Coronary artery (tissue), 2 donors: ENCODE data around the gene NCAN.
A peak's percentile ranks its signal among the peaks of the same experiment; 100 is the strongest.

Experiments used
- DNase-seq: peaks from one replicate; pipeline ENCODE4 v3.0.0-alpha.2; 2017; ENCODE audit warnings: low spot score
- H3K27ac ChIP-seq, 2 donors: fragments of 200-600 bp; sonication (generic); one replicate each; pipeline ENCODE4 v1.5.1; 2016 to 2019
- H3K4me3 ChIP-seq: fragments of 200-600 bp; sonication (generic); 2 replicates; pipeline ENCODE4 v1.5.1; 2016; ENCODE audit warnings: mild to moderate bottlenecking, moderate library complexity
- TF ChIP-seq, protein P1 (sequence below): fragments of 200-600 bp; sonication (generic); IDR thresholded peaks from one replicate; pipeline ENCODE4 v1.5.1; 2019; ENCODE audit warnings: antibody characterized with exemption

Gene NCAN

GRCh38 chr19:19185853-19186740, 25.7 kb upstream of the NCAN start:
- Histone ChIP-seq H3K4me3 (no peak overlapping the region), H3K27ac (no peak overlapping the region)
- TF ChIP-seq, protein P1, sequence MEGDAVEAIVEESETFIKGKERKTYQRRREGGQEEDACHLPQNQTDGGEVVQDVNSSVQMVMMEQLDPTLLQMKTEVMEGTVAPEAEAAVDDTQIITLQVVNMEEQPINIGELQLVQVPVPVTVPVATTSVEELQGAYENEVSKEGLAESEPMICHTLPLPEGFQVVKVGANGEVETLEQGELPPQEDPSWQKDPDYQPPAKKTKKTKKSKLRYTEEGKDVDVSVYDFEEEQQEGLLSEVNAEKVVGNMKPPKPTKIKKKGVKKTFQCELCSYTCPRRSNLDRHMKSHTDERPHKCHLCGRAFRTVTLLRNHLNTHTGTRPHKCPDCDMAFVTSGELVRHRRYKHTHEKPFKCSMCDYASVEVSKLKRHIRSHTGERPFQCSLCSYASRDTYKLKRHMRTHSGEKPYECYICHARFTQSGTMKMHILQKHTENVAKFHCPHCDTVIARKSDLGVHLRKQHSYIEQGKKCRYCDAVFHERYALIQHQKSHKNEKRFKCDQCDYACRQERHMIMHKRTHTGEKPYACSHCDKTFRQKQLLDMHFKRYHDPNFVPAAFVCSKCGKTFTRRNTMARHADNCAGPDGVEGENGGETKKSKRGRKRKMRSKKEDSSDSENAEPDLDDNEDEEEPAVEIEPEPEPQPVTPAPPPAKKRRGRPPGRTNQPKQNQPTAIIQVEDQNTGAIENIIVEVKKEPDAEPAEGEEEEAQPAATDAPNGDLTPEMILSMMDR = no peak
- no peak for DNase-seq

DNA sequence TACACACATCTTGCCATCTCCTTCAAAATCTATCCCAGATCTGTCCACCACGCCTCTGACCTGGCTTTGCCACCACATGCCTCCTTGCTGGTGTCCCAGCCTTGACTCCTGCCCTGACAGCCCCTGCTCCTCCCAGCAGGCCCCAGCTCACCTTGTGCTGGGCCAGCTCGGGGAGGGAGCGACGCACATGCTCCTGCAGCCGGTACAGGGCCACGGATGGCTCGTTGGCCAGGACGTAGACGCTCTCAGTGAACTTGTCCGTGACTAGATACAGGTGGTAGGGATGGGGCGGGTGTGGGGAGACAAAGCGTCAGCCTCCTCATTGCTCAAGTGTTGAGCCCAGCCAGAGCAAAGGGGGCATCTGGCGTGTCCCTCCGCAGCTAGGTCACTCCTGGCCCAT, 25.0 kb upstream of the NCAN start:
- TF ChIP-seq, protein P1 = no peak
- no peak for DNase-seq
- H3K4me3 ChIP-seq = no peak overlapping the region
- no peak overlapping the region for H3K27ac ChIP-seq

- Histone ChIP-seq H3K27ac (peak overlapping the region; percentile 97 to 99), H3K4me3 (peak overlapping the region; percentile 81)
- TF ChIP-seq, protein P1 = no peak
- no peak for DNase-seq
These were observed 20.0 kb upstream of the NCAN start for GRCh38 chr19:19191768-19192077.

DNA sequence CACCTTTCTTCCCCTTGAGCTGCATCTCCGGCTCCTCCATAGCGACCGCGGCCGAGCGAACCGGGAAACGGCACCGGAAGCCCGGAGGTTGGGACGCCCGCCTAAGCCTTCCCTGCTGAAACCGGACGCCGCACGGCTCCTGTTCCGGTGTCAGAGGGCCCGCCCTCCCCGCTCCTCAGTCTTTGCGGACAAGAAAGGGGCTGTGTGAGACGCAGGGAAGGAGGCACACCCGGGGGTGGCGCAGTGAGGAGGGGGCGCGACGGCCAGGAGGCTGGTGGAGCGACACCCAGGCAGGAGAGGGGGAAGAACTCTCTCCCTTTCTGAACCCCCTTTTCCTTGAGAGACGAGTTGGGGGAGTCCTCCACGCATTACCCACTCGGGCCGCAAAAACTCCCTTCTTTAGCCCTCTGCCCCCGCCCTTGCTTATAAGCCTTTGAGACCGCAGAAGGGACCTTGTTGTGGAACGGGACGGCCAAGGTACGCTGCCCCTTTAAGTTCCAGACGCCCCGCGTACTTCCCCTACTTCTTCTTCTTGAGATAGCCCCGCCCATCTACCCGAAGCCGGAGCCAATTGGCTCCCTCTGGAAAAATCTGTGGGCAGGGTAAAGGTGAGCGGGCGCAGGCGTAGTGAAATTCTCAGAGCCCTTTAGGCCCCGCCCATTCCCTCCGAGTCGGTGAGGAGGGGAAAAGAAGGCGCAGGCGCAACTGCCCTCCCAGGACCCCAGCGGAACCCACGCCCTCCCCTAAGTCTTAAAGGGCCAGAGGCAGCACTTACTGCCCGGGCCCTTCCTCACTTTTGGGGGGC, 19.5 kb upstream of the NCAN start, which contains the start of the genes BORCS8 and RFXANK:
BORCS8 (minus strand) TSS at position 75 of the 805 bp plus-strand sequence; CDS start at position 40, 35 bp downstream.
RFXANK (plus strand) TSS at position 181 of the 805 bp plus-strand sequence. CDS start 1,689 bp downstream, outside the sequence.
- DNase-seq = peak; percentile 99
- Histone ChIP-seq H3K4me3 (peak within 1 kb of the TSS; percentile 81), H3K27ac (peak within 1 kb of the TSS; percentile 97 to 99)
- TF ChIP-seq, protein P1 = no peak

- Histone ChIP-seq H3K27ac (peak overlapping the region; percentile 97 to 99), H3K4me3 (peak overlapping the region; percentile 81)
- TF ChIP-seq, protein P1 = no peak
- no peak for DNase-seq
These were observed 18.8 kb upstream of the NCAN start for GRCh38 chr19:19192910-19193423.

- Histone ChIP-seq H3K27ac (peak overlapping the region in 1 of 2 donors; percentile 17), H3K4me3 (peak overlapping the region; percentile 81)
- TF ChIP-seq, protein P1 = no peak
- no peak for DNase-seq
These were observed 17.8 kb upstream of the NCAN start for GRCh38 chr19:19193926-19194325.
